ENCODE data around the gene CDHR3.

Gene CDHR3

DNA sequence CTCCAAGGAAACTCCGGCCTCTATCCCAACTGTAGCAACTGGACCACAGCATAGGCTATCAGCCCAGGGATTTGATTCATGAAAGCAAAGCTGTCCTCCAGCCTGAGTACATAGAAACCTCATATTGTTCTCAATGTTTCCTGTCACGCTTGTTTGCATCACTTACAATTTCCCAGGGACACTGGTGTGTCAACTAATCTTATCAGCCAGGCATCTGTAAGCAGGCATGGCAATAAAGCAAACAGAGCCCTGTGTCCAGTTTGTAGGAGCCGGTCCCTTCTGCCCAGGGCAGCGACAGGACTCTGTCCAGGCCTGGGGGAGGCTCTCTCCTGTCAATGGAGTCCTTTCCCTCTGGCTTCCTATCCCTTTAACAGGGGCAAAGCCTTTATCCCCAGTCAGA, 23.0 kb upstream of the CDHR3 start:
- Mint-ChIP-seq H3K36me3 (ENCODE audit: low read depth) (no peaks in the 10 kb centered on the region), H3K27me3 (ENCODE audit: low read depth, poor library complexity) (peaks cover 4% of the 10 kb centered on the region), H3K9me3 (no peaks in the 10 kb centered on the region), H3K4me1 (peaks cover 7% of the 10 kb centered on the region), H3K4me3 (no peak overlapping the region), H3K27ac (no peak overlapping the region)
- DNase-seq: no peak
- TF ChIP-seq, protein P1, sequence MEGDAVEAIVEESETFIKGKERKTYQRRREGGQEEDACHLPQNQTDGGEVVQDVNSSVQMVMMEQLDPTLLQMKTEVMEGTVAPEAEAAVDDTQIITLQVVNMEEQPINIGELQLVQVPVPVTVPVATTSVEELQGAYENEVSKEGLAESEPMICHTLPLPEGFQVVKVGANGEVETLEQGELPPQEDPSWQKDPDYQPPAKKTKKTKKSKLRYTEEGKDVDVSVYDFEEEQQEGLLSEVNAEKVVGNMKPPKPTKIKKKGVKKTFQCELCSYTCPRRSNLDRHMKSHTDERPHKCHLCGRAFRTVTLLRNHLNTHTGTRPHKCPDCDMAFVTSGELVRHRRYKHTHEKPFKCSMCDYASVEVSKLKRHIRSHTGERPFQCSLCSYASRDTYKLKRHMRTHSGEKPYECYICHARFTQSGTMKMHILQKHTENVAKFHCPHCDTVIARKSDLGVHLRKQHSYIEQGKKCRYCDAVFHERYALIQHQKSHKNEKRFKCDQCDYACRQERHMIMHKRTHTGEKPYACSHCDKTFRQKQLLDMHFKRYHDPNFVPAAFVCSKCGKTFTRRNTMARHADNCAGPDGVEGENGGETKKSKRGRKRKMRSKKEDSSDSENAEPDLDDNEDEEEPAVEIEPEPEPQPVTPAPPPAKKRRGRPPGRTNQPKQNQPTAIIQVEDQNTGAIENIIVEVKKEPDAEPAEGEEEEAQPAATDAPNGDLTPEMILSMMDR (IDR thresholded peaks at IDR 0.05): no peak

GRCh38 chr7:105941596-105941995, 21.5 kb upstream of the CDHR3 start:
- H3K4me1 Mint-ChIP-seq: peaks cover 7% of the 10 kb centered on the region
- no peaks in the 10 kb centered on the region for H3K36me3 Mint-ChIP-seq (ENCODE audit: low read depth)
- no peak overlapping the region for H3K27ac Mint-ChIP-seq
- H3K9me3 Mint-ChIP-seq: no peaks in the 10 kb centered on the region
- H3K4me3 Mint-ChIP-seq: no peak overlapping the region
- TF ChIP-seq, protein P1 (IDR thresholded peaks at IDR 0.05): no peak
- no peak for DNase-seq
- peaks cover 5% of the 10 kb centered on the region for H3K27me3 Mint-ChIP-seq (ENCODE audit: low read depth, poor library complexity)

- no peak for DNase-seq
- TF ChIP-seq, protein P1 (IDR thresholded peaks at IDR 0.05): no peak
- Mint-ChIP-seq H3K4me1 (peaks cover 7% of the 10 kb centered on the region), H3K9me3 (no peaks in the 10 kb centered on the region), H3K27ac (no peak overlapping the region), H3K27me3 (ENCODE audit: low read depth, poor library complexity) (peaks cover 17% of the 10 kb centered on the region), H3K36me3 (ENCODE audit: low read depth) (no peaks in the 10 kb centered on the region), H3K4me3 (no peak overlapping the region)
Measured at GRCh38 chr7:105943486-105943885, 19.6 kb upstream of the CDHR3 start.

- Mint-ChIP-seq H3K4me1 (peaks cover 1% of the 10 kb centered on the region), H3K4me3 (no peak overlapping the region), H3K27ac (no peak overlapping the region), H3K9me3 (peaks cover 13% of the 10 kb centered on the region), H3K36me3 (ENCODE audit: low read depth) (no peaks in the 10 kb centered on the region), H3K27me3 (ENCODE audit: low read depth, poor library complexity) (peaks cover 15% of the 10 kb centered on the region)
- TF ChIP-seq, protein P1 (IDR thresholded peaks at IDR 0.05): no peak
- no peak for DNase-seq
Measured at GRCh38 chr7:105945848-105946247, 17.2 kb upstream of the CDHR3 start.

DNA sequence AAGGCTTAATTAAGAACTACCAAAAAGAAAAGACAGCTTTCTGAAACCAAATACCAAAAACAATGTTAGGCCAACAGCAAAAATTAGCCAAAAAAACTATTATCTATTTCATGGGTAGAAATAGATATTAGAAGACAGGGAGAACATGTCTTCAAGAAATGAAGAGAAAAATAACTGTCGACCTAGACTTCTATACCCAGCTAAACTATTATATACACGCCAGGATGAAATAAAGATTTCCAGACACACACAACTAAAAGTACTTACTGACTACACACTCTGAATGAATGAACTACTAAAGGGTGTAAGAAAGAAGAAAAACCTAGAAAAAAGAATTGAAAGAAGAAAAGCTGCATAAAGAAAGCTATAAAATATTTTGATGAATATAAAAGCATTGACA, 11.5 kb upstream of the CDHR3 start:
- peaks cover 28% of the 10 kb centered on the region for H3K9me3 Mint-ChIP-seq

More for the DNA sequence above, 11.5 kb upstream of the CDHR3 start:
- Mint-ChIP-seq H3K4me1 (no peaks in the 10 kb centered on the region), H3K4me3 (no peak overlapping the region), H3K27me3 (ENCODE audit: low read depth, poor library complexity) (peaks cover 18% of the 10 kb centered on the region), H3K36me3 (ENCODE audit: low read depth) (peaks cover 7% of the 10 kb centered on the region), H3K27ac (no peak overlapping the region)
- DNase-seq: no peak
- TF ChIP-seq, protein P1 (IDR thresholded peaks at IDR 0.05): no peak
